ENCODE measurements around the gene NRXN2. TPM values are rescaled to one million over a fixed set of nuclear protein-coding genes. Genes with fewer than 3 reads are reported as not detected.

The NRXN2 gene
- total RNA-seq, 1 donor from 2014 or later: 50.4 TPM

DNA sequence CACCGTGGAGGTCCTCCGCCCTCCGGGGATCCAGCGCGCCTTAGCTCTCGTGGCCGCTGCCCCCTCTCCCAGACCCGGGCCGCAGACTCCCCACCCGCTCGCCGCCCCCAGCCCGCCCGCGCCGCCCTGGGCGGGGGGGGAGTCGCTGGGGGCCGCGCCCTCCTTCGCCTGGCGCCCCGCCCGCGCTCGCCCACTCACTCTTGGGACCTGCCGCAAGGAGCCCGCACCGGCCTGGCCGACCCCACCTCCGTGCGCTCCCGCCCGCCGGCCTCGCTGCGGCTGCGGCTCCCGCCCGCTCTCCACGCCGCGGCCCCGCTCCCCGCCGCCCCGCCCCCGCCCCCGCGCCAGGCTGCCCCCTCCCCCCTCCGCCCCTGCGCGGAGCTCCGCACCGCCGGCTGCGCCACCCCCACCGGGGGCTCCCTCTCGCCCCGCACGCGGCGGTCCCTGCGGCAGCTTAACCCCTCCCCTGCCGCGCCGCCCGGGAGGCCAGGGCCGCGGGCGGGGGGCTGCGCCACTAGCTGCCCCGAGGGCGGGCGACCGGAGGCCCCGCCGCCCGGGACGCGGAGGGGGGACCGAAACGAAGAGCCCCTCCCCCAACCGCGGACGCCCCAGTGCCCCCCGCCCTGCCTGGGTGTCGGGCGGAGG, 21.7 kb upstream of the NRXN2 start:
- peaks cover 6% of the 10 kb centered on the region for H3K9me3 Mint-ChIP-seq (ENCODE audit: unreplicated experiment)
- H3K36me3 Mint-ChIP-seq (ENCODE audit: unreplicated experiment): no peaks in the 10 kb centered on the region
- no peak overlapping the region for H3K27ac Mint-ChIP-seq (ENCODE audit: unreplicated experiment)
- H3K4me3 Mint-ChIP-seq (ENCODE audit: unreplicated experiment): peak overlapping the region; percentile 71
- TF ChIP-seq, protein P1, sequence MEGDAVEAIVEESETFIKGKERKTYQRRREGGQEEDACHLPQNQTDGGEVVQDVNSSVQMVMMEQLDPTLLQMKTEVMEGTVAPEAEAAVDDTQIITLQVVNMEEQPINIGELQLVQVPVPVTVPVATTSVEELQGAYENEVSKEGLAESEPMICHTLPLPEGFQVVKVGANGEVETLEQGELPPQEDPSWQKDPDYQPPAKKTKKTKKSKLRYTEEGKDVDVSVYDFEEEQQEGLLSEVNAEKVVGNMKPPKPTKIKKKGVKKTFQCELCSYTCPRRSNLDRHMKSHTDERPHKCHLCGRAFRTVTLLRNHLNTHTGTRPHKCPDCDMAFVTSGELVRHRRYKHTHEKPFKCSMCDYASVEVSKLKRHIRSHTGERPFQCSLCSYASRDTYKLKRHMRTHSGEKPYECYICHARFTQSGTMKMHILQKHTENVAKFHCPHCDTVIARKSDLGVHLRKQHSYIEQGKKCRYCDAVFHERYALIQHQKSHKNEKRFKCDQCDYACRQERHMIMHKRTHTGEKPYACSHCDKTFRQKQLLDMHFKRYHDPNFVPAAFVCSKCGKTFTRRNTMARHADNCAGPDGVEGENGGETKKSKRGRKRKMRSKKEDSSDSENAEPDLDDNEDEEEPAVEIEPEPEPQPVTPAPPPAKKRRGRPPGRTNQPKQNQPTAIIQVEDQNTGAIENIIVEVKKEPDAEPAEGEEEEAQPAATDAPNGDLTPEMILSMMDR (IDR thresholded peaks at IDR 0.05; ENCODE audit: partially characterized antibody, unreplicated experiment): no peak
- H3K4me1 Mint-ChIP-seq (ENCODE audit: low read depth, unreplicated experiment): peaks cover 4% of the 10 kb centered on the region
- no peak for DNase-seq
- peaks cover 29% of the 10 kb centered on the region for H3K27me3 Mint-ChIP-seq (ENCODE audit: unreplicated experiment)

DNA sequence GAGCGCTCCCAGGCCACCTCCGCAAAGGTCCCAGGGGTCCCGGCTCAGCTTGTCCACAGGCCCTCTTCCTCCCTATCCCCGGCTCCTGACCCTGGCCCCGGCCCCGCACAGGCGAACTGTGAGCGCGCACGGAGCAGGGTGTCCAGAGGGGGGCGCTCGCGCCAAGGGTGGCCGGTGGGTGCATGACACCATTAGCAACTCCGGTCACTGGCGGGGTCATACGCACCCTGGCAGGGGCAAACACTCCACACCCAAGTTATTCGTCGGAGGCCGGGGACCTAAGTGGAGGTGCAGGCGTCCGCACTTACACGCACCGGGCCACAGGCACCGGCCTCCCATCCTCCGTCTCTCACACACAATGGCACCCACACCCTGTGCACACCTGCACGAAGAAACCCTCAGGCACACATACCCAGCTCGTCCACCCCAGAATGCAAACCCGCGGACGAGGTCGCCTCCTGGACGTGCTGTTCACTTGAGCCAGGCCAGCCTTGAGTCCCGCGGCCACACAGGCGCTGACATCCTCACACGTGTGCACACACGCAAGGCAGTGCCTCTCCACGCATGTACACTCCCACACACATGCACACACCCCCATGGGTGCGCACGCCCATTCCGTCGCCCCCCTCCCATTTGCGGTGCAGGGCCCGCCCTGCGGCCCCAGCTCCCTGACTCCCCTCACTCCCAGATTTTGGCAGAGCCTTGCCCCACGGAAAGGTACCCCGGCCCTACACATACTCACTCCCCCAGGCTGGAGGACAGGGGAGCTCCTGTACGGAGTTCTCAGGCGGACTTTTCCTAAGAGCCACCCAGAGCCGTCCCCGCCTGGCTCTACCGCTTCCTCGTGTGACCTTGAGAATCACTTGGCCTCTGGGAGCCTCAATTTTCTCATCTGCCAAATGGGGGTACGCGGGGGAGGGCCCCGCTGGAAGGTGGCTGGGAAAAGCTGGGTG, 20.9 kb upstream of the NRXN2 start, which contains the start of gene RASGRP2:
Gene RASGRP2 (minus strand): TSS at position 552 of the 953 bp plus-strand sequence. CDS start 1,276 bp downstream, outside the sequence.
- no peaks in the 10 kb centered on the region for H3K36me3 Mint-ChIP-seq (ENCODE audit: unreplicated experiment)
- peak; percentile 80 for DNase-seq
- peak within 1 kb of the TSS; percentile 71 for H3K4me3 Mint-ChIP-seq (ENCODE audit: unreplicated experiment)
- peaks cover 4% of the 10 kb centered on the region for H3K4me1 Mint-ChIP-seq (ENCODE audit: low read depth, unreplicated experiment)
- peaks cover 6% of the 10 kb centered on the region for H3K9me3 Mint-ChIP-seq (ENCODE audit: unreplicated experiment)
- TF ChIP-seq, protein P1 (IDR thresholded peaks at IDR 0.05; ENCODE audit: partially characterized antibody, unreplicated experiment): no peak
- peaks cover 29% of the 10 kb centered on the region for H3K27me3 Mint-ChIP-seq (ENCODE audit: unreplicated experiment)
- peak within 1 kb of the TSS; percentile 64 for H3K27ac Mint-ChIP-seq (ENCODE audit: unreplicated experiment)

DNA sequence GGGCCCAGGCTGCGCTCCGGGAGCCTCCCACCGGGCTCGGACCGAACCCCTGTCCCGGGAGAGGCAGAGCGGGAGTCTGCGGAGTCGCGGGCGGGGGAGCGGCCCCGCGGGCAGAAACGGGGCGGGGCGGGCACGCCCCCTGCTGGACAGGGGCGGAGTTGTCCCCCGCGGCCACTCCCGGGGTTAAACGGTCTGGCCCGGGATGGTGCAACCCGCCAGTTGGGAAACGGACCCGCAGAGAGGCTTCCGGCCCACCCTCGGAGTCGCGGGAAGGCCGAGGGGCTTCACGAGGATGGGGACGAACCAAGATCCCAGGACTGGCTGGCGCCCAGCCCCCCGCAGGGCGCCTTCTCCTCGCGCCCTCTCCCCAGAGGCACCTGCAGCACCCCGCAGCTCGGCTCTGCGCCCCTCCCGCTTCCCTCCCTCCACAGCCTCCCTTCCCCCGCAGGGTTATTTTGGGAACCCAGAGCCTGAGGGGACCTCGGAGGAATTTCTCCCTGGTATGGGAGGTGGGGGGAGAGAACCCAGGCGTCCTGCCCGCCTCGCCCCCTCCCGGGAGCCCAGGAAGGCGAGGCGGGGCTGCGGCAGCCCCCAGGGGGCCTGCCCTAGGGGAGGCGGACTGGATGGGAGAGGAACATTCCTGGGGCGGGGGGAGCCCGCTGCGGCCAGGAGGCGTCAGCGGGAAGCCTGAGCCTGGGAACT, 20.0 kb upstream of the NRXN2 start:
- Mint-ChIP-seq H3K4me1 (ENCODE audit: low read depth, unreplicated experiment) (peaks cover 4% of the 10 kb centered on the region), H3K27me3 (ENCODE audit: unreplicated experiment) (peaks cover 27% of the 10 kb centered on the region), H3K9me3 (ENCODE audit: unreplicated experiment) (peaks cover 5% of the 10 kb centered on the region), H3K27ac (ENCODE audit: unreplicated experiment) (no peak overlapping the region), H3K36me3 (ENCODE audit: unreplicated experiment) (no peaks in the 10 kb centered on the region), H3K4me3 (ENCODE audit: unreplicated experiment) (no peak overlapping the region)
- TF ChIP-seq, protein P1 (IDR thresholded peaks at IDR 0.05; ENCODE audit: partially characterized antibody, unreplicated experiment): peak; percentile 94
- DNase-seq: peak; percentile 78

DNA sequence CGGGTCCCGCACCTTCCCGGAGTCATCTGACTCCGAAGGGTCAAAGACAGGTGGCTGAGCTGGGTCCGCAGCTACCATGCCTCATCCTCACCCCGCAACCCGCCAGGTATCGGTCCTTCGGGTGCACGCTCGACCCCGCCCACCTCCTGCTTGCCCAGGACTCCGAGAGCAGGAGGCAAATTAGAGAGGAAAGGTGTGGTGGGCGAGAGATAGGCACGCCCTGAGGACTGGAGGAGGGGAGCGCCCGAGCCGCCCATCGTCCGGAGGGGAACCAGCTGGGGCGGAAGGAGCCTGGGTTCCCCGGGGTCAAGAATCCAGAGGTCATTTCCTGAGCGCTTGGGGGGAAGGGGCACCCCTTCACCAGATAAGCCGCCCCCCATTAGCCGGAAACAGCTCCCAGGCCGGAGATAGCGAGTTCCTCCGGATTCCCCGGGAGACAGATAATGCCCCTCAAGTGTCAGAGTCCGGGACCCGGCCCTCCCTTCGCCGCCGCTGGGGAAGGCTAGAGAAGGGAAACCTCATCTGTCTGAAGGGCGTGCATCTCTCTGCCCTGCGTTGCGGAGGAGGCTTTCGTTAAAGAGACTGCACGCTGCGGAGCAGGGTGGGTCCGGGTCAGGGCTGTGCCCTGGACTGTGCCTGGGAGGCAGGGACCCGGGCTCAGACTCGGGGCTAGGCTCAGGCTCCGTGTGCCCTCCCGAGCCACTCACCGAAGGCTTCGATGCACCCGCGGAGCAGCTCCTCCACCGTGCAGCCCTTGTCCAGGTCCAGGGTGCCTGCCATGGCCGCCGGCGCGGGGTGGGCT, 19.3 kb upstream of the NRXN2 start:
- no peaks in the 10 kb centered on the region for H3K36me3 Mint-ChIP-seq (ENCODE audit: unreplicated experiment)
- peaks cover 4% of the 10 kb centered on the region for H3K4me1 Mint-ChIP-seq (ENCODE audit: low read depth, unreplicated experiment)
- peaks cover 27% of the 10 kb centered on the region for H3K27me3 Mint-ChIP-seq (ENCODE audit: unreplicated experiment)

More for the DNA sequence above, 19.3 kb upstream of the NRXN2 start:
- Mint-ChIP-seq H3K4me3 (ENCODE audit: unreplicated experiment) (no peak overlapping the region), H3K9me3 (ENCODE audit: unreplicated experiment) (peaks cover 5% of the 10 kb centered on the region), H3K27ac (ENCODE audit: unreplicated experiment) (no peak overlapping the region)
- TF ChIP-seq, protein P1 (IDR thresholded peaks at IDR 0.05; ENCODE audit: partially characterized antibody, unreplicated experiment): no peak
- DNase-seq: no peak
